Right lobe of liver (tissue), 4 donors: Measurements from ENCODE around the gene NECTIN4.

Experiments
- CTCF ChIP-seq, 4 donors: fragments of 200-600 bp in 3 of 4; fragments of 450-650 bp in 1 of 4; IDR thresholded peaks; one replicate each; pipeline versions ENCODE4 v1.5.1 to v1.8.0; 2016 to 2022; ENCODE audit warnings: antibody characterized with exemption in 4 of 4, mild to moderate bottlenecking in 2 of 4
- POLR2A ChIP-seq: fragments of 450-650 bp; IDR thresholded peaks from one replicate; pipeline ENCODE4 v1.6.1; 2017; ENCODE audit warnings: antibody characterized with exemption, mild to moderate bottlenecking
- donor health status: DM: no; HTN: no; CAD: no.
- donor health status: DM: no; HTN: no; CAD: no.
- donor health status: DM: no; HTN: yes; CAD: no.

- TF ChIP-seq CTCF (IDR thresholded peaks at IDR 0.05) (no peak), POLR2A (no peak)
Observed at GRCh38 chr1:161122967-161123366, 33.6 kb upstream of the NECTIN4 start.
